DOHH2 (cell line): ENCODE results near the gene SYNE1.

Experiments
- H3F3A ChIP-seq: fragments of 200-600 bp; sonication (generic), shearing (Covaris generic); 2 replicates; pipeline ENCODE4 v1.6.0; 2016; ENCODE audit warnings: antibody characterized with exemption, mild to moderate bottlenecking; ENCODE audit not compliant: control insufficient read depth, insufficient read depth
- H3K27ac ChIP-seq: fragments of 200-600 bp; sonication (generic); 2 replicates; pipeline ENCODE4 v1.5.1; 2014; ENCODE audit warnings: low read depth, mild to moderate bottlenecking, low read length, moderate library complexity
- H3K27me3 ChIP-seq: fragments of 200-600 bp; sonication (generic); 2 replicates; pipeline ENCODE4 v1.6.1; 2014; ENCODE audit warnings: mild to moderate bottlenecking, low read length, mixed read lengths; ENCODE audit not compliant: control insufficient read depth
- H3K36me3 ChIP-seq: fragments of 200-600 bp; sonication (generic); 2 replicates; pipeline ENCODE4 v1.6.1; 2014; ENCODE audit warnings: mild to moderate bottlenecking, low read length, moderate library complexity, mixed read lengths; ENCODE audit not compliant: control insufficient read depth
- H3K4me1 ChIP-seq: fragments of 200-600 bp; sonication (generic); 2 replicates; pipeline ENCODE4 v1.6.1; 2014; ENCODE audit warnings: mild to moderate bottlenecking, low read length, mixed read lengths; ENCODE audit not compliant: control insufficient read depth
- H3K4me2 ChIP-seq: fragments of 200-600 bp; sonication (generic); 2 replicates; pipeline ENCODE4 v1.6.0; 2014; ENCODE audit warnings: mild to moderate bottlenecking, low read length, moderate library complexity
- H3K4me3 ChIP-seq: fragments of 200-600 bp; sonication (generic); 2 replicates; pipeline ENCODE4 v1.5.1; 2014; ENCODE audit warnings: mild to moderate bottlenecking, low read length, mixed read lengths
- H3K79me2 ChIP-seq: fragments of 200-600 bp; sonication (generic); 2 replicates; pipeline ENCODE4 v1.6.1; 2014; ENCODE audit warnings: mild to moderate bottlenecking, low read length, mixed read lengths; ENCODE audit not compliant: control insufficient read depth
- H3K9me2 ChIP-seq: fragments of 200-600 bp; sonication (generic); replicated peaks from 2 replicates; pipeline ENCODE4 v1.6.1; 2014; ENCODE audit warnings: mild to moderate bottlenecking, low read length, mixed read lengths; ENCODE audit not compliant: control insufficient read depth
- H3K9me3 ChIP-seq: fragments of 200-600 bp; sonication (generic); 2 replicates; pipeline ENCODE4 v1.6.1; 2014; ENCODE audit warnings: antibody characterized with exemption, low read length, mixed read lengths; ENCODE audit not compliant: control insufficient read depth, insufficient read depth
- H4K20me1 ChIP-seq: fragments of 200-600 bp; sonication (generic); 2 replicates; pipeline ENCODE4 v1.6.0; 2014; ENCODE audit warnings: low read depth, mild to moderate bottlenecking, antibody characterized with exemption, low read length, moderate library complexity; ENCODE audit not compliant: control insufficient read depth, insufficient read depth
- EZH2phosphoT487 ChIP-seq: fragments of 200-600 bp; sonication (generic); IDR thresholded peaks from 2 replicates; pipeline ENCODE4 v1.6.1; 2017; ENCODE audit warnings: borderline replicate concordance, mild to moderate bottlenecking, antibody characterized with exemption, low read length, moderate library complexity, mixed read lengths
- TF ChIP-seq, protein P1 (sequence below): fragments of 200-600 bp; sonication (generic); IDR thresholded peaks from one replicate; pipeline ENCODE4 v1.5.1; 2014; ENCODE audit warnings: antibody characterized with exemption, mild to moderate bottlenecking, low read depth, low read length; ENCODE audit not compliant: poor library complexity, severe bottlenecking

SYNE1 gene

GRCh38 chr6:152394303-152394702 is 242.9 kb downstream of the SYNE1 start:
- no peaks in the 10 kb centered on the region for H3F3A ChIP-seq
- 0 out of 2 replicates have a peak, but pooled peaks cover 2% of the 10 kb centered on the region for H3K27me3 ChIP-seq
- H3K4me3 ChIP-seq, result no peak overlapping the region
- H3K9me2 ChIP-seq, result no peaks in the 10 kb centered on the region
- H4K20me1 ChIP-seq, result no peaks in the 10 kb centered on the region
- H3K36me3 ChIP-seq, result no peaks in the 10 kb centered on the region
- no peak overlapping the region for H3K27ac ChIP-seq
- H3K4me2 ChIP-seq, result no peak overlapping the region
- no peaks in the 10 kb centered on the region for H3K79me2 ChIP-seq
- no peaks in the 10 kb centered on the region for H3K4me1 ChIP-seq
- no peak for TF ChIP-seq EZH2phosphoT487
- TF ChIP-seq, protein P1, sequence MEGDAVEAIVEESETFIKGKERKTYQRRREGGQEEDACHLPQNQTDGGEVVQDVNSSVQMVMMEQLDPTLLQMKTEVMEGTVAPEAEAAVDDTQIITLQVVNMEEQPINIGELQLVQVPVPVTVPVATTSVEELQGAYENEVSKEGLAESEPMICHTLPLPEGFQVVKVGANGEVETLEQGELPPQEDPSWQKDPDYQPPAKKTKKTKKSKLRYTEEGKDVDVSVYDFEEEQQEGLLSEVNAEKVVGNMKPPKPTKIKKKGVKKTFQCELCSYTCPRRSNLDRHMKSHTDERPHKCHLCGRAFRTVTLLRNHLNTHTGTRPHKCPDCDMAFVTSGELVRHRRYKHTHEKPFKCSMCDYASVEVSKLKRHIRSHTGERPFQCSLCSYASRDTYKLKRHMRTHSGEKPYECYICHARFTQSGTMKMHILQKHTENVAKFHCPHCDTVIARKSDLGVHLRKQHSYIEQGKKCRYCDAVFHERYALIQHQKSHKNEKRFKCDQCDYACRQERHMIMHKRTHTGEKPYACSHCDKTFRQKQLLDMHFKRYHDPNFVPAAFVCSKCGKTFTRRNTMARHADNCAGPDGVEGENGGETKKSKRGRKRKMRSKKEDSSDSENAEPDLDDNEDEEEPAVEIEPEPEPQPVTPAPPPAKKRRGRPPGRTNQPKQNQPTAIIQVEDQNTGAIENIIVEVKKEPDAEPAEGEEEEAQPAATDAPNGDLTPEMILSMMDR, result no peak
- no peaks in the 10 kb centered on the region for H3K9me3 ChIP-seq

GRCh38 chr6:152391179-152391880 is 245.8 kb downstream of the SYNE1 start:
- no peak overlapping the region for H3K27ac ChIP-seq
- no peak overlapping the region for H3K4me2 ChIP-seq
- no peaks in the 10 kb centered on the region for H3K36me3 ChIP-seq
- TF ChIP-seq EZH2phosphoT487, result no peak
- TF ChIP-seq, protein P1, result no peak
- no peaks in the 10 kb centered on the region for H3K4me1 ChIP-seq
- no peaks in the 10 kb centered on the region for H4K20me1 ChIP-seq
- H3K79me2 ChIP-seq, result no peaks in the 10 kb centered on the region
- no peaks in the 10 kb centered on the region for H3K27me3 ChIP-seq
- H3F3A ChIP-seq, result no peaks in the 10 kb centered on the region
- H3K4me3 ChIP-seq, result no peak overlapping the region
- H3K9me2 ChIP-seq, result no peaks in the 10 kb centered on the region
- H3K9me3 ChIP-seq, result no peaks in the 10 kb centered on the region

DNA sequence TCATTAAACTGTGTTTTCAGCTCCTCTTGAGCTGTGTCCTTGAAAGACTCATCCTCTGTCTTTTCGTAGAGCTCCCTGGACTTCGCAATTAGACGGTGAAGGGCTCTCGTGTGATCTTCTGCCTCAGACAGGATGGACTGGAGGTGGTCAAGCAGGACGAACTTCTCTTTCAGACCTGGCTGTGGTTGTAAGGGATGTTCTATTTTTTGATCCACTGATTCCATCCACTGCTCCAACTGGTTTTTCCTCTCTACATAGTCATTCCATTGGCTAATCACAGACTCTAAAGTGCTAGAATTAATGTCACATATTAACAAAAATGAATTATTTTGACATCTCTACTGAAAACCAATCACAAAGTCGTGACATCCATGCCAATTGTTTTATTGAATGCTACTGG is 250.1 kb downstream of the SYNE1 start:
- H4K20me1 ChIP-seq, result no peaks in the 10 kb centered on the region
- no peaks in the 10 kb centered on the region for H3K79me2 ChIP-seq
- H3K4me2 ChIP-seq, result no peak overlapping the region
- TF ChIP-seq EZH2phosphoT487, result no peak
- TF ChIP-seq, protein P1, result no peak
- H3K27me3 ChIP-seq, result peaks cover 8% of the 10 kb centered on the region; the same call in 1 of the 2 replicates
- H3K4me1 ChIP-seq, result no peaks in the 10 kb centered on the region
- no peaks in the 10 kb centered on the region for H3K9me3 ChIP-seq
- H3K27ac ChIP-seq, result no peak overlapping the region
- H3K36me3 ChIP-seq, result no peaks in the 10 kb centered on the region
- no peak overlapping the region for H3K4me3 ChIP-seq
- H3F3A ChIP-seq, result no peaks in the 10 kb centered on the region
- H3K9me2 ChIP-seq, result no peaks in the 10 kb centered on the region
